HG03175 (cell line): ENCODE data around the gene DPM2.

Experiments used
- ATAC-seq: cut with Tn5 transposase; IDR thresholded peaks from one replicate; pipeline ENCODE4 v1.9.1; 2021; ENCODE audit warnings: mild to moderate bottlenecking, moderate library complexity; ENCODE audit not compliant: unreplicated experiment

DPM2 gene

DNA sequence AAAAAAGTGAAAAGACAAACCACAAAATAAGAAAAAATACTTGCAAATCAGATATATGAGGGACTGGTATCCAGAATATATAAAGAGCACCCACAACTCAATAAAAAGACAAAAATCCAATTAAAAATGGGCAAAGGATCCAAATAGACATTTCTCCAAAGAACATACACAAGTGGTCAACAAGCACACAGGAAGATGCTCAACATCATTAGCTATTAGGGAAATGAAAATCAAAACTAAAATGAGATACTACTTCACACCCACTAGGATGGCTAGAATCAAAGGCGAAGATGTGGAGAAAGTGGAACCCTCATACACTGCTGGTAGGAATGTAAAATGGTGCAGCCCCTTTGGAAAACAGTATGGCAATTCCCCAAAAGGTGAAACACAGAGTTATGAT, 21.1 kb upstream of the DPM2 start:
- ATAC-seq, result no peak

DNA sequence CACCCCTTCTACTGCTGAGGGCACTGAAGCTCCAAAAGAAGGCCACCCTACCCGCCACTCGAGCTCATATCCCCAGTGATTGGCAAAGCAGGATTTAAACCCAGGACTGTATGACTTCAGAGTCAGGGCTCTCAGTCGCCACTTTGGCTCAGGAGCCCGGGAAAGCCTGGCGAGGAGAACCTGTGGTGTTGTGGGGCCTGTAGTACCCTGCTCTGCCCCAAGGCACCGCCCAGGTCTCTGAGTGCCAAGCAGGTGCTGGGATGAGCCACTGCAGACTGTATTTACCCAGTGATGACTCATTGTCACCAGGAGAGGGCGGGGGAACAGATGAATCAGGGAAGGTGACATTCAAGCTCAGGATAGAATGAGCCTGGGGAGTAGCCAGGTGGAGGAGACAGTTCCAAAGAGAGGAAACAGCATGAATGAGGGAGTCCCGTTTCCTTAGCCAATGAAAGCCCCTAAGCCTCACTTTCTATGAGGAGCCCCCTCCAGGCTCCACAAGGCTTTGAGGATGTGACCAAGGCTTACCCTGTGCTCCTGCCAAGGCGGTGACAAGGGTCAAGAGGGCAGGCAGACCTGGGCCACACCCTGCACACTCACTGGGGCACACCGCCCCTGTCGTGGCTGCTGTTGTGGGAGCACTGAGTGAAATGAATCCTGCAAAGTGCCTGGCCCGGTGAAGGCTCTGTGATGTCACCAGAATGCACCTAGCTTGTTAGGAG, 17.8 kb upstream of the DPM2 start:
- peak; percentile 57 for ATAC-seq

DNA sequence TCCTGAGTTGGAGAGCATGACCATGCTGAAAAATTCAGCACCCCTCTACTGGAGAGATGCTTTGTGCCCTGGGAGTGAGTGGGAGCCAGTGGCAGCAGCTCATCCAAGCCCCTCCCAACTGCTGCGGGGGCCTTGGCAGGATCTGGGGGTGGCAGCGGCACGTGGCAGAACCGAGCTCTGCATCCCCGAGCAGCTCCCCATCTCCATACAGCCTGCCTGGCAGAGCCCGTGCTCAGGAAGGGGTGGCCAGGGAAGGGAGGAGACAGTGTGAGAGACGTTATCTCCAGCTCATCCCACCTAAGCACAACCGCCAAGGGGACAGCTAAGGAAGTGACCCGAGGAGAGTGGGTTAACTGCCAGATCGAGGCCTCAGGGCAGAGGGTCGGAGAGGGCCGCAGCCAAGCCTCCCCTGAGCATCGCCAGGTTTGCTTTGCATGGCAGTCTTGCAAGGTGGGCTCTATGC, 17.2 kb upstream of the DPM2 start:
- no peak for ATAC-seq

DNA sequence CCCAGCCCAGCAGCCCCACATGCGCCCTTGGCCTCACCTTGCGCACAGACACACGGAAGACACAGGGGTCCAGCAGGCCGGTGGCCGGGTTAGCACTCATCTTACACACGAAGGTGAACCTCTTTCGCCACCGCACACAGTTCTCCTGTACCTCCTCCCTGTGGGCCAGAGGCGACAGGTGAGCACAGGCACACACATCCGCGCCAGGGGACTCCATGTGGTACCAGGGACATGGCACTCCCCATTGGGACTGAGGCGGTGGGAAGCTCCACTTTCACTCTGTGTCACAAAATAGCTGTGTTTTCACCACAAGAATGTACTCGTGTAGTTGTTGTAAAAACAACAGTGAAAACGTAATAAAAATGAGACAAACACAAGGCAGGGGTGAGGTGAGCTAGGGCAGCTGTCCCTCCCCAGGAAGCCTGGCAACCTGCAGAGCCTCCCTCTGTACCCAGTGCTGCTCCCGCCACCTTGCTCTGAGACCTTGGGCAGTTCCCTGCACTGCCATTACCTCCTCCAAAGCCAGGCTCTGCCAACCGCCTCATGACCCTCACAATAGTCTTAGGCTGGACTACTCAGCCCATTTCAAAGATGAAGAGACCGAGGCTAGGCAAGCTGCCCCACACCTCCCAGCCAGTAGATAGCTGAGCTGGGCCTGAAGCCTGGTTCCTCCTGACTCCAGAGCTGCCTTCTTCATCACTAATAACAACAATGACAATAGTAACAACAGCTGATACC, 16.3 kb upstream of the DPM2 start:
- ATAC-seq, result no peak

DNA sequence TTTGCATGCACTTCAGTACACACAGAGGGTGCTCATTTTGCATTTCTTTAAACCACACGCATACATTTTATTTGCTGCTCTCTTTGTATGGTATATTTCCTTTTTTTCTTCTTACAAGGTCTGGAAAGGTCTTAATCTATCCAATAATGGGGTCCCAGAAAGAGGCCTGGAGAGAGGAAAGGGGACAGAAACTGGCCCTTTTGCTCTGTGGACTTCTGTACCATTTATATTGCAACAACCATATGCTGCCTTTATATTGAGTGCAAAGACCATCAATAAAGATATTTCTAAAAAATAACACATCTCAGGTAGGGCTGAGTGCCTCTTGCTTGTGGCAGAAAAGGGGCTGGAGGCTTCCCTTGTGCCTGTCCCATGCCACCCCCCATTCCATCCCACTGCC, 15.5 kb upstream of the DPM2 start:
- no peak for ATAC-seq

DNA sequence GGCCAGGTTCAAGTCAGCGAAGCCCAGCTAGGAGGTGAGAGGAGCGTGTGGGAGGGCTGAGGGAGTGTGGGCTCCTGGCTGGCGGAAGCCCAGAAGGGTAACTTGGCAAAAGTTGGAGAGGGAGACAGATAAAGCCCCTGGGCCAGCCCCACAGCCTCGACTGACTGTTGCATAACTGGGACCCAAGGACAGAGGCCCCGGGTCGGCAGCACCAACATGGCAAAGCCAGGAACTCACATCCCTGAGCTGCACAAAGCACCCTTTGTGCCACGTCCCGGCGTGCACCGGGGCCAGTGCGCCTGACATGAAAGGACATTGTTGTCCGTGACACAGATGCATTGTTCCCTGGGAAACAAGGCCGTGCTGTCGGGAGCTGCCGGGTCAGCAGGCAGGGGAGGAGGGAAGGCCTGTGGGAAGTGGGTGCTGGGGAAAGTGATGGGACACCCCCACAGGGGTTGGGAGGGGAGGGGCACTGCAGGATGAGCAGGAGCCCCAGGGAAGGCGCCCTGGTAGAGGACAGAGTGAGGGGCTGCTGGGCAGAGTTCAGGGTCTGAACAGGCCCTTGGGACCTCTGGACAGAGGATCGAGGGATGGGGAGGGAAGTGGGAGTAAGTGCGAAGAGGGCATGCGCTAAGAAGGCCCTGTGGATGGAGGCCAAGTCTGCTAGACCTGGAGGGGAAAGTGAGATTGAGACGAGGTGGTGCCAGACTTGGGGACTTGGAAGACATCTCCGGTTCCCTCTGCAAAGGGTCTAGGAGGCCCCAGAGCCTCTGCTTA, 13.0 kb upstream of the DPM2 start:
- no peak for ATAC-seq

DNA sequence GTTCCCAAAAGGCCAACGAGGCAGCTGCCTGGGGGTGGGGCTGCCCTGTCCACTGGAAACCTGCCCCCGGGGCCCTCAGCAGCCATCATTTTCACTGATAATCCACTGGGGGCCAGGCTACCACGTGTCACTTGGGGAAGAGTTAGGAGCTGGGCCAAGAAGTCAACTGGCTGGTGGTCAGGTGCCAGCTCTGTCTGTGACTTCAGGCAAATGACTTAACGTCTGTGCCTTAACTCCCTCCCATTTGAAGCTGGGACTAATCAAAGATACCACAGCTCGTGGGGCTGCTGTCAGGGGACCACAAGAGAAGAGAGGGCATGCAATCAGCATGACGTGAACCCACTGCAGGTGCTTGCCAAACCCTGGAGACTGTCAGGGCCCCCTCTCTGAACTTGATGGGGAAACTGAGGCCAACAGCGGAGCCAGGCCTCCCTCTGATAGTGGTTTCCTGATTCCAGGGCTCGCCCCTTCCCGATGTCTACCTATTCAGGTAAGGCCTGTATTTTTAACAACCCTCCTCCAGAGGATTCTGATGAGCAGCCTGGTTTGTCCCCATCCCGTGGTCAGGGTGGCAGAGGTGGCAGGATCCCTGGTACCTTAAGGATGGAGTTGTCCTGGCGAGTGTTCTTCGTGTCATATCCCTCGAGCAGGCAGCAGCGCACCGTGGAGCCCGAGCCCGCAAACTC, 12.3 kb upstream of the DPM2 start:
- no peak for ATAC-seq

DNA sequence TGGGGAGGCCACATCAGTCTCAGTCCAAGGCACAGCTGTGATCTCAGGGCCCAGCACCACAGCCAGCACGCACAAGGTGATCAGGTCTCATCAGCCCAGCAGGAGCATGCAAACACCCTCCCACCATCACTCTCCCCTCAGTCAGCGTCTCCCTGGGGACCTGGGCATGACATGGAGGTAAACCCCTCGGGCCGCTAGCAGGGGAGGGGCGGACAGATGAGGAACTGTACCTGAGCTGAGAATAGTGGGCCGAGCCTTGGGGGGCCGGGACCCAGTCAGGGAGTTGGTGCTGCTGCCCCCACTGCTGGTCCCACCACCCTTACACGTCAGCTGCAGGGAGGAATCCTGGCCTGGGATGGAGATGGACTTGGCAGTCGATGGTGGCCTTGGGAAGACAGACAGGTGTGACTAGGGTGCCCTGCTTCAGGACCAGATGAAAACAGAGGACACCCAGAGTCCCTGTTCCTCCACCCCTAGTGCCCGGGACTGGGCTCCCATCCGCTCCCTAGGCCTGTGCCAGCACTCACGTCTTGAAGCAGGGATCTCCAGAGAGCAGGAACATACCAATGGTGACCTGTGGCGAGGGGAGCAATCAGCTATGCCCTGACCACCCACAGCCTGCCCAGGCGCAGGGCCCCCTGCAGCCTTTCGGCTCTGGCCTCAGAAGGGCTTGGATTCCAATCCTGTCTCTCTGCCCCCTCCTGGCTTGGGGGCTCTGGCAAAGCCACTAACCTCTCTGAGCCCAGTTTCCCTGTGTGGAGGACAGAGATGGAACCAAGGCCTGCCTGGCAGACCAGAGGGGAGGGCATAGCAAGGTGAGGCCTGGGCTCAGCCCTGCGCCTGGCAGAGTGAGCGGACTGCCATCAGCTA, 10.4 kb upstream of the DPM2 start:
- ATAC-seq, result no peak

DNA sequence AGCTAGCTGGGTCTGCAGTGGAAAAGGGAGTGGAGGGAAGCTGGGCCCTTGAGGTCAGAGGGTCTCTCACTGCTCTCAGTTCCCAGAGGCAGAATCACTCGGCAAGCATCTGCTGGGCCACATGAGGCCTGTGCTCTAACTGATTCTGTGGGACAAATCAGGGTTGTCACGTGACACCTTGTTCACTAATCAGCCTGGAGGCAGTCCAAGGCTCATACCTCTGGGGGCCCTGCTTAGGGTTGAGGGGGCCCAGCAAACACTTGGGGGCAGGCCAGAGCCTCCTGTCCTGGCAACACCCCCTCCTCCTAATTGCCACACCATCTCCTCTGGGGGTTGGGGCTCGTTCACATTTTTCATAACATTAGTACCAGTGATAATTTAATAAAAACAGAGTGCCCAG, 9.1 kb upstream of the DPM2 start:
- no peak for ATAC-seq

DNA sequence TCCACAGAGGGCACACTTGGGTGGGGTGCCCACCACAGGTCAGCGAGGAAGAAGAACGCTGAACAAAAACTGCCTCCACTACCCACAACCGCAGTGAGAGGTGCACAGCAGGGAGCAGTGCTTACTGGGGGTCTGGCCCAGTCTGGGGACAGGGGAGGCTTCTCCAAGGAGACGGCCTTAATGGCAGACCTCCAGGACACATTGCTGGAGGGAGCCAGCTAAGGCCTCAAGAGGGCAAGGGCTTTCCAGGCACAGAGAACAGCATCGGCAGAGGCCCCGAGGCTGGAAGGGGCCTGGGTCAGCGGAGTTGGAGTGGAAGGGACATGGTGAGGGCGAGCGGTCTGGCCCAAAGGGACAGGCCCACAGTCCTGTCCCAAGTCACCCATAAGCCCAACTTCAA, 8.3 kb upstream of the DPM2 start:
- ATAC-seq, result no peak

DNA sequence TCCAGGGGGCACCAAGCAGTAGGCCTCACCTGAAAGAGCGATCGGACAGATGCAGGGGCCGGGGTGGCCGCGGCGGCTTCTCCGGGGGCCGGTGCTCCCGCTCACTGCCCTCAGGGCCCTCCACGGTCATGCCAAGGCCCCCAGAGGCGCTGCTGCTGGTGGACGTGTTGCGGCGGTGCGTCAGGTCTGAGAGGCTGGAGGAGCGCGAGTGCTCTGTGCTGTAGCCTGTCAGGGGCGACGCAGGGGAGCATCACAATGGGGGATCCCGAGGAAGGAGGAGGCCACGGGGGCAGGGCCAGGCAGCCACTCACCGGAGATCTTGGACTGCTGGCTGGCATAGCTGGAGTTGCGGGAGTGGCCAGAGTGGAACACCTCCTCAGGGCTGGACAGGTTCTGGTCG, 7.7 kb upstream of the DPM2 start:
- ATAC-seq, result no peak

DNA sequence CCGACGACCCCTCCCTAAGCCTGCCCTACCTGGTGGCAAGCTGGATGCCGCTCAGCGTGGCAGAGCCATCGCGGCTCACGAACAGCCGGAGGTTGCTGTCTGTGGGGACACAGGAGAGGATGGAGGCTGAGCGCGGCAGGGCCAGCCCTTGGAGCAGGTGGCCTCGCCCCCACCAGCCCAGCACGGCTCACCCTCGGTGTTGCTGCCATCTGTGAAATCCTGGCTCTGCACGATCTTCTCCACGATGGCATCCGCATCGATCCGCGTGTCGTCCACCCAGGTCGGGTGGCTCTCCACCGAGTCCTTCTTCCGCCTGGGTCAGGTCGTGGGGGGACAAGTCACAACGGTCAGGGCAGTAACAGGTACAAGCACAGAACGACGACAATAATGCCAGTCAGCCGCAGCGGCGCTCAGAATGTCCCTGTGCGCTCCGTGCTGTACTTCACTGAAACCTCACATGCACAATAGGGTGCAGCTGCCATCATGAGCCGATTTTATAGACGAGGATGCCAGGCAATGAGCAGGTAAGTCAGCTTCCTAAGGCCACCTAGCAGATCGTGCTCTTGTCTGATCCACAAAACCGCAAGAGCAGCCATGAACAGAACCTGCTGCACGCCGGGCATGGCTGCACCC, 7.0 kb upstream of the DPM2 start:
- no peak for ATAC-seq

DNA sequence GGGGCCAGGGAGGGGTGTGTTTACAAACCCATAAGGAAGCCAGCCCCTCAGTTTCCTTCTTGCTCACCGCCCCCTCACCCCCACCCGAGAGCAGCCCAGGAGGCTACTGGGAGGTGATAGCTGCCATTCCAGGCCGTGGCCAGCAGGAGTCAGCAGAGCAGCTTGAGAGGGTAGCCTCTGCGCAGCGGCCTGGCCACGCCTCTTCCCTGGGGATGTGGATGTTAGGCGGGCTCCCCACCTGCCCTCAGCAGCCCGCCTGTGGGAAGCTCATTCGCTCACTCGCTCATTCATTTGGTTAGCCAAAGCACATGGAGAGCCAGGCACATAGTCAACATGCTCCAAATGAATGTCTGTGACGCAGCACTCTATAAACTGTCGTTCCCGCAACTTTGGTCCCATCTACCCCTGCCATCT, 6.1 kb upstream of the DPM2 start:
- peak; percentile 56 for ATAC-seq

DNA sequence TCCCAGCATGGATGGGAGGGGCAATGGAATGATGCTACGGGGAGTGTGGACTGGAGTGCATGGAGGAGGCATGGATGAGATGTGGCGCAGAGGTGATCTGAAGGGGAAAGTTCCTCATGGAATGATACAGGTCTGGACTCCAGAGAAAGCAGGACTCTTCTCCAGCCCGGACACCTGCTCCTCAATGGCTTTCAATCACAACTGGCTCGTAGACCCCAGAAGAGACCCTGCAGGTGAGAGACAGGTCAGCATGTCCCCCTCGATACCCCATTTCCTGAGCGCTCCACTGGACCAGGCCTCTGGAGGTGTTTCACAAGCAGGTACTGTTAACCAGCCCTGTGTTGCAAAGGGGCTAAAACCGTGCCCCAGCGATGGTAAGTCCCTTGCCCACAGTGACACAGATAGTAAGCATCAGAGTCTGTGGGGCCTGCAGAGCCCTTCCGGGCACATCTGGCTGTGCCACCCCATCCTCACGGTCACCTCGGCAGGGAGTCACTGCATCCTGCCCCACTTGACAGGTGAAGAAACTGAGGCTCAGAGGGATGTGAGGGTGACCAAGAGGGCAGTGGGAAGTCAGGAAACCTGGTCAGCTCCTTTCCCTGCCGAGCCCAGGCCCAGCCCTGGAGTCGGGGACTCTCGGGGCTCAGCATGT, 5.5 kb upstream of the DPM2 start:
- no peak for ATAC-seq

DNA sequence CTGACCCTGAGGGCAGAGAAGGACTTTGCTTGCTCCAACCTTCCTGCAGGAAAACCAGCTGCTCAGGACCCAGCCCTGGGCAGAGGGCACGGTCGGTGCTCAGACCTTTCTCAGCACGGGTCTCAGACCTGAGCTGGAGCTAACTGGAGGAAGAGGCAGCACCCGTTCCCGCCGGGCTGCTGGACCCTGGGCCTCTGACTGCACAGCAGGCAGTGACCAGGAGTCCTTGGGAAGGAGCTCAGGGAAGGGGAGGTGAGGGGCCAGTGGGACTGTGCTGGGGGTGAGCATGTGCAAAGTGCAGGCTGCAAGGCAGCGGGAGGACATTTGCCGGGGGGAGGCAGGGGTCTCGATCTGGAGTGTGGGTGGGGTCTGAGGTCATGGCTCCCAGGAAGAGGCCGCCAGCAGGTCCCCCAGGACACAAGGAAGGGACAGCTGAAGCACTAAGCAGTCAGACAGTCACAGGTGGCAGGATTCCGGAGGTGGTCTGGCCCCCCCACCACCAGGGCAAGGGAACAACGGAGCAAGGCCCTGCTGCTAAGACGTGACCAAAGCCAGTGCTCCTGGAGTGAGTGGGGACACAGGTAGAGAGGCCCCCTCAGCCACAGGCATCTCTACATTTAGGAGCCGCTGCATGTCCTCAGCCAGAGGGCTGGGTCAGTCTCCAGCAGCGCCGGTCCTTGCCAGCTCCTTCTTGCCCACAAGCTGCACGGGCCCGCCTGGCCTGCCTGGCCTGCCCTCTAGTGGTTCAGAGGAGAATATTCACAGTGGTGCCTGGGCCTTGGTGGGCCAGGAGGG, 4.8 kb upstream of the DPM2 start:
- ATAC-seq, result no peak

DNA sequence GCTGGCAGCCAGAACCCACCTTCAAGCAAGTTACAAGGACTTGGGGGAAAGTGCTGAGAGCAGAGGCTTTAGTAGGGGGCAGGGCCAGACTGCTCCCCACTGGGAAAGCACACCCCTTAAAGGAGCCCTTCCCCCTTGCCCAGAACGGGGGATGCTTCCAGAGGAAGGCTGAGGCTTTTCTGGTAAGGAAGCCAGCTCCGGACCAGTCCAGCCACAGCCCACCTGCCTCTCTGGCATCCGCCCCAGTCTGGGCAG, 4.2 kb upstream of the DPM2 start:
- no peak for ATAC-seq

DNA sequence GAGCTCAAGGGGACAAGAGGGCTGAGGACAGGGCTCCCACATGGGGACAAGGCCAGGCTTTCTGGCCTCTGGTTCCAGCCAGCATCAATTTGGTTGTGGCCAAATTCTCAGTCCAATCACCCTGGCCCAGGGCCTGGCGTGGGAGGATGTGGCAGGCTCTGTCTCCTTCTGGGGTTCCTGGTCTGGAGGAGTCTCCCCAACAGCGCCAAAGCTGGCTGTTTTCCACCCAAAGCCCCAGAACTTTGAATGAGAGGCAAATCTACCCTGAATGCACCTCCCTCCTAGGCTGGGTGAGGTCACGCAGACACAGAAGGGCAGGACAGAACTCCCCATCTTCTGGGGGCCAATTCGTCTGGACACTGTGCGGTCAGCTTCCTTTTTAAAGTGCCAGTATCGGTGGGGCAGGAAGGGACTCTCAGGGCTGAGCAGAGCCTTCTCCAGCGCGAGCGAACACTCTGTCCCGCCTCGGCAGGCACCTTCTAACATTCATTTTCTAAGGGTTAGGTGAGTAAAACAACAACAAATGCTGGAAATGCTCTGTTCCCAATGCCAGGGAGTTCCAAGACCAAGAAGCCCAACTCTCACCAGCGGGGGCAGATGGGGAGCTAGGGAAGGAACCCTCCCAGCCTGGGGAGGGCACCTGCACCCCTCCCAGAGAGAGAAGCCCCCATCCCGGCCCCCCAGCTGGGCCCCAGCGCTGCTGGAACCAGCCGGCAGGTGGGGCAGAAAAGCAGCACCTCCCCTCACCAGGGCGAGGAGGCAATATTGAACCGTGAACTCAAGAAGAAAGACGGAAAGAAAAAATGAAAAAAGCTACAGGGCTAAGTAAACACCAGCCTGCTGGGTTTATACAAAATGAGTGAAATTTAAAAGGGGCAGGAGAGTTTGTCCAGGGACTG, 3.7 kb upstream of the DPM2 start:
- no peak for ATAC-seq

DNA sequence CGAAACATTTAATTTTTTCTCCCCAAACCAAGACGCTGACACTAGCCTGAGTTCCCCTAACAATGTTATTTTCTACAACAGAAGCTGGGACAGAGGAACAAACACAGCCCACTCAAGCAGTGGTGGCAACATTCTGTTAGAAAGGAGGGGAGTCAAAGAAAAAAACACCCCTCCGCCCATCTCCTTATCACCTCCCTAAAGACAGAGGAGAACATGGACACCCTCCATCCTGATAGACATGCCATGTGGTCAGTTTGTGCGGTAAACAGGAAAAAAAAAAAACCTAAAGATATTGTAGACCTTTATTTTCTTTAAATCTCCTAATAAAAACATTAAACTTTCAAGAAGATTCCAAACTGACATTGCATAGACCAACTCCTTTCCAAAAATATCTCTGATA, 2.9 kb upstream of the DPM2 start:
- no peak for ATAC-seq
